ENCODE results near the gene BTG3.

The BTG3 gene

DNA sequence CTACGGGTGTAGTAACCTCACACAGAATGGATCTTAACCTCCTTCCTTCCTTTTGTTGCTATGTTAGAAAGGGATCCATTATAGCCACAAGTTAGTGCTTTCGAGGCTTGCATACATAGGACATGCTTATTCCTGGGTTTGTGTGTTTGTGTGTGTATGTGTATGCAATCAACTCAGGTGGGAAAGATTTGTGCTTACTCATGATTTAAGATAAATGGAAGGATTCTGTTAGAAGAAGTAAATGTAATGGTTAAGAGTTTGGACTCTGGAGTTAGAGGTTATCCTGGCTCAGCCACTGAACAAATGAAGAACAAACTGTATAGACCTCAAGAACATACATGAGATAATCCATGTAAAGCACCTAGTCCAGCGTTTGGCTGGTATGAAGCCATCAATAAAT lies 28.8 kb downstream of the BTG3 start:
- no peak for FAIRE-seq

DNA sequence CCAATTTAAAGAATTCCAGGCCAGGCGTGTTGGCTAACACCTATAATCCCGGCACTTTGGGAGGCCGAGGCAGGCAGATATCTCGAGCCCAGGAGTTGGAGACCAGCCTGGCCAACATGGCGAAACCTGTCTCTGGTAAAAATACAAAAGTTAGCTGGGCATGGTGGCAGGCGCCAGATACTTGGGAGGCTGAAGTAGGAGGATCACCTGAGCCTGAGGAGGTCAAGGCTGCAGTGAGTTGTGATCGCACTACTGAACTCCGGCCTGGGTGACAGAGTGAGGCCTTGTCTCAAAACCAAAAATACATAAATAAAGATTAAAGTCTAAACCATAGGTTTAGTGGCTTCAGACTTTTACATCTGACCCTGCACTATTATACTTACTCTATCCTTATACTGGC lies 32.4 kb downstream of the BTG3 start:
- no peak for FAIRE-seq

DNA sequence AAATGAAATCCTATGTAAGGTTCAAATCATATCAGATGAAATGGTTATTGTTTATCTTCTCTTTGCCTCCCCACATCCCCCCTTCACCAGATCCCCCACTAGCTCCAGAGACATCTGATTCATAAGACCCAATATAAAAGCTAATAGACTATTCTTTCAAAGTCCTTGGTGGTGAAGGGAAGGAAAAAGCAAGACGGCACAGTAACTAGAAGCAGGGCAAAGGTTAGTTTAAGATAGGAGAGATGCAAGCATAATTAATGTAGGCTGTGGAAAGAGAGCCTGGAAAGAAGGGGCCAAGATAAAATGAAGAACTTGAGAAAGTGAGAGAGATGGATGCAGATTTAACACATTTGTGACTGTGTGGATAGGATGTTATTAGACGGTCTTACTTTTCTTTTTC lies 33.8 kb downstream of the BTG3 start:
- no peak for FAIRE-seq

DNA sequence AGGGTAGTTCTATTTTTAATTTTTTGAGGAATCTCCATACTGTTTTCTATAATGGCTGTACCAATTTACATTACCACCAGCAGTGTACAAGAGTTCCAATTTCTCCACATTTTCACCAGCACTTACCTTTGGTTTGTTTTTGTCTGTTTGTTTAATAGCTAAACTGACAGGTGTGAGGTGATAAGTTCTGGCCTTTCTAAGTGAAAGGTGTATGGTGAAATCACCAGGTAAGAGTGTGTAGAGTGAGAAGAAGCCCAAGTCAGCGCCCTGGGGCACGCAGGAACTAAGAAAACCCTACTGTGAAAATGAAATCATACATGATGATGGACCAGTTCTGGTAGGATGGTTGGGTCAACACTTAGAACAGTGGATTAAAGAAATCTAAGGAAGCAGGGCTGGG lies 34.5 kb downstream of the BTG3 start:
- FAIRE-seq: no peak

DNA sequence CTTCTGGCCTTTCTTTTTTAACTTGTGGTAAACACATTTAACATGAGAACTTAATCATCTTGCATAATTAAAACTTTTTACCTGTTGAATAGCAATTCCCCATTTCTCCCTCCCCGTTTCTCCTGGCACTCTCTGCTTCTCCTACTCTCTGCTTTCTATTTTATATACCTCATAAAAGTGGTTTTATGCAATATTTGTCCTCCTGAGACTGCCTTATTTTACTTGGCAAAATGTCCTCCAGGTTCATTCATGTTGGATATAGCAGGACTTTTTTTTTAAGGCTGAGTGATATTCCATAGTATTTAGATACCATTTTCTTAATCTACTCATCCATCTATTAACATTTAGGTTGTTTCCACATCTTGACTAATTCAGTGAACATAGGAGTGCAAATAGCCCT lies 35.0 kb downstream of the BTG3 start:
- FAIRE-seq: no peak

DNA sequence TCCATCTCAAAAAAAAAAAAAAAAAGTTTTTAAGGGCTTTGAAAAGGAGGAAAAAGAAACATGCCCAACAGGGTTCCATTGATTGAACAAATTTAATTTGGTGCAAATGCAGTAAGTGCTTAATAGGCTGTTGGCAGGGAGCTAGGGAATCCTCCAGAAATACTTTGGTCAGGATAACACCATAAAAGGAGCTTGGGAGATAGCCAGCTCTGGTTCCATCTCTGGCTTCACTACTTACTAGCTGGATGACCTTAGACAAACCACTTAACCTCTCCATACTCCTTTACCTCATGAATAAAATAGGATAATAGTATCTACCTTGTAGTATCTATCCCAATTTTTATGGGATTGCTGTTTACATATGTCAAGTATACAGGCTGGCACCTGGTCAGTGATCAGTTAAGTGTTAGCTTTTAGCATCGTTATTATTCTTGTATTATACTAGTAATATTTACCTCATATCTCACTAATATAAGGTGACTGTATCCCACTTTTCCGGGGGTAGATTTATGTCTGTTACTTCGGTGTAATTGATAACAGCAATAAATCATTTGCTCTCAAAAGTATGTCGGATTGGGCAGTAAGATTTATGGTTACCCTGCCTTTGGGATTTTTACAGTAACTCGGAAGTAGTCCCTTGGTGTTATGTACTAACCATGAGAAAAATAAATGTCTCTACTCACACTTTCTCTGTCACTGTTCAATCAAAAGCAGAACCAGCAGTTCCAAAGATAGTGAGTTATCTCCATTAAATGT lies 36.4 kb downstream of the BTG3 start:
- no peak for FAIRE-seq

DNA sequence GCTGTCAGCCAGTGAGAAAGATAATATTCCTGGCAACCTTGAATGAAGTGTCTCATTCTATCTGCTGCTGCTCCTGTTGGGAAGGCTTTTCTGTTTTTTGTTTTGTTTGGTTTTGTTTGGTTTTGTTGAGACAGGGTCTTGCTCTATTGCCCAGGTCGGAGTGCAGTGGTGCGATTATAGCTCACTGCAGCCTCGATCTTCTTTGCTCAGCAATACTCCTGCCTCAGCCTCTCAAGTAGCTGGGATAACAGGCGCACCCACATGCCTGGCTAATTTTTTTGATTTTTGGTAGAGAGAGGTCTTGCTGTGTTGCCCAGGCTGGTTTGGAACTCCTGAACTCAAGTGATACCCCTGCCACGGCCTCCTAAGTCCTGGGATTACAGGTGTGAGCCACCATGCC lies 37.6 kb downstream of the BTG3 start:
- FAIRE-seq: no peak

DNA sequence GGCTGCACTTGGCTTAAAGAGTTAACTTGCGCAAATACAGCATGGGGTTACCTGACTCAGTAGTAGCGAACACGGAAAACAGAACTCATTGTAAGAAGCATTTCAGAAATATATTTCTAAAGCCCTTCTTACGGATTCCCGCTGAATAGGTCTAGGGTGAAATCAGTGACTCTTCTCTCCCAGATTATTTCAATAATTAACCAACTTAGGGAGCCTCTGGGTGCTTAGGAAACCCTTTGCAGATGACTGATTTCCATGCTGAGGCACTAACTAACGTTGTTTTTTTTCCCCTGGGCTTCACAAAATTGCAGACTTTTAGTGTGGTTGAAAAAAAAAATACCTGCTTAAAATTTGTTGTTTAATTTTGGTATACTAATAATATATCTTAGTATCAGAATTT lies 40.3 kb downstream of the BTG3 start:
- no peak for FAIRE-seq

DNA sequence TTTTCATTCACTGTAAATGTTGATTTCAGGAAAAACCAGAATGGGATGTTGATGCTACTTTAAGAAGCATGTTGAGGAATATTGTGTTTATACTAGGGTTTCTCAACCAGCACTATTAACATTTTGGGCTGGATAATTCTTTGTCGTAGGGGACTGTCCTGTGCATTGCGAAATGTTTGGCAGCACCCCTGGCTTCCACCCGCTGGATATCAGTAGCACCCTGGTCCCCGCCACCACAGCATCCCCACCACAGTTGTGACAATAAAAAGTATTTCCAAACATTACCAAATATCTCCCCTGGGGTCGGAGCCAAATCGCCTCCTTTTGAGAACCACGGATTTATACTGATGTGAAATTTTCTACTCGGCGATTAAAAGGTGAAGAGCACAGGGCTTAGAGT lies 41.9 kb downstream of the BTG3 start:
- no peak for FAIRE-seq

DNA sequence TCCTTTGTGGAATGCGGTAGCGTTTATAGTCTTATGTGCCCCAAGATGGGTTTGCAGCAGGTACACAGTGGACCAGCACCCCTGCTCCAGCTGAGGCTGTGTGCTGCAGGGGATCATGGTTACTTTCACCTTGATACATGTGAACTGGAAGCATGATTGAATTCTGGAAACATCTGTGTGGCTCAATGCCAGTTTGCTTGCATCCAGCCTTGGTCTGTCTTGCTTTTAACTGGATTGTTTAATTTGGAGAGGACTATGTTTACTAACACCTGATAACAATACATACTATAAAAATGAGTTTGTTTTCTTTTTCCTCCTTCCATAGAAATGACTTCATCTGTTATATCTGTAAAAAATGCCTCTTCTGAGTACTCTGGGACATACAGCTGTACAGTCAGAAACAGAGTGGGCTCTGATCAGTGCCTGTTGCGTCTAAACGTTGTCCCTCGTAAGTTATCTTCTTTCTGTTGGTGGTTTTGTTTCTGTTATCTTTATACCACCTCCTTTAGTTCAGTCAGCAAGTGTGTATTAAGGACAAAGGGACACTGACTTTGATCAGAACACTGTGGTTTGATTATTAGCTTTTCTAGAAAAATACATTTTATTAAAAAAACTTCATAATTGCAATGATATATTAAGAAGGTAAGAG lies 52.2 kb downstream of the BTG3 start:
- no peak for FAIRE-seq

DNA sequence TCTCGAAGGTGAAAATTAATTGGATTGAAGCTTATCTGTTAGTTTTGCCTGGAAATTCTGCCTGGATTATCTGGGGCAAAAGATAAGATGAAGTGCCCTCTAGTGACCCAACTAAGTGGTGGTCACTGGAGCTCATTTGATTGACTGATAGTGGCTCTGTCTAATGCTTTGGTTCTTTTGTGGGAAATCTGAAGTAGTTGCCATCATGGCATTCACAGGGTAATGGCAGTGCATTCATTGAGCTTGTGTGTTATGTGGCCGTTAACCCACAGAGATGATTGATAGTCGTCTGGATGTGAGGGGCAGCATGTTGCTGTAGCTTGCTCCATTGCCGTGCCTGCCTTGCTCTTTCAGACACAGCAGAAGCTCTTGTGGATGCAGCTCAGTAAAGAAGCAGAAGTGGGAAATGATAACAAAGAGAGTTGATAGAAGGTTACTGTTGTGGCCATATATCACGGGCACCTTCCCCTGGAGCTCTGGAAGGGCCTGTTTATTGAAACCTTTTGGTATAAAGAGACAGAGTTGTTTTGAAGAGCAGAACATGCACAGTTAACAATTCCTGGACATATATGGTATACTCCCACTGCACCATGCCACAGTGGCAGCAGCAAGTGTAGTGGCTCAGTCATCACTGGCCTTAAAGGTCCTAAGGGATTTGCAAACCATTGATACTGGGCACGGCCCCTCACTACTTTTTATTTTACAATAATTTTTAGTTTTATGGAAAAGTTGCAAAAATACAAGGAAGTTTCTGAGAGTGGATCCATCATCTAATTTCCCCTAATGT lies 57.8 kb downstream of the BTG3 start:
- FAIRE-seq: no peak

DNA sequence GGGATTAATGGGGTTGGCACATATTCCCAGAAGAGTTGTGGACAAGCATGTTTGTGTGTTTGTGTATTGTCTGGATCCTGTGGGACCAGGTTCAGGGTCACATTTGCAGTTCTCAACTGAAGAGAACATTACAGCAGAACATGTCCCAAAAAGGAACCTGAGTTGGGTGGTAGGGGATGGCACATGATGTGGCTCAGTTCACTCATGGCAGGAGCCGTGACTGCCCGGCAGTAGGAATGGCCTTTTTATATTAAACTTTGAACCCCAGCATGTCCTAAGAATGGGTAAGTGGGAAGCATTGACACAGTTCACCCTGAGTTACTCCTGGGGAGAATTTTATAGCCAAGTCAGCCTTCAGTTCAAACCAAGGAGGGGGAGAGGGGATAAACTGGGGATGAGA lies 58.6 kb downstream of the BTG3 start:
- FAIRE-seq: no peak

DNA sequence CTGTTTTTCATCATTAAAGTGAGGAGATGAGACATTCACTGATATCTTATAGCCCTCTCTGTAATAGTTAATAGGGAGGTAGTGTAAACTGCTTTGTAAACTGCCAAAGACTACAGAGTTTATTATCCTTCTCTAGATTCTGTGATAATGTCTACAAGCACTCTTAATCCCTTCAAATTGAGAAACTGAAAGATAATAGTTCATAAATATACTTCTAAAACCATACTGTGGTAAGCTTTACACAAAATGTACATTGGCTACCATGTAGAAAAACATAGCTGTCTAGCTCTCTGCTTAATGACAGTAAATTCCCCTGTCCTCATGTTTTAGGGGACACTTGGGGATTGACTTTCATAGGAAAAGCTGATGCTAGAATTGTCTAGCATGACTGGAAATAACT lies 60.3 kb downstream of the BTG3 start:
- FAIRE-seq: no peak

DNA sequence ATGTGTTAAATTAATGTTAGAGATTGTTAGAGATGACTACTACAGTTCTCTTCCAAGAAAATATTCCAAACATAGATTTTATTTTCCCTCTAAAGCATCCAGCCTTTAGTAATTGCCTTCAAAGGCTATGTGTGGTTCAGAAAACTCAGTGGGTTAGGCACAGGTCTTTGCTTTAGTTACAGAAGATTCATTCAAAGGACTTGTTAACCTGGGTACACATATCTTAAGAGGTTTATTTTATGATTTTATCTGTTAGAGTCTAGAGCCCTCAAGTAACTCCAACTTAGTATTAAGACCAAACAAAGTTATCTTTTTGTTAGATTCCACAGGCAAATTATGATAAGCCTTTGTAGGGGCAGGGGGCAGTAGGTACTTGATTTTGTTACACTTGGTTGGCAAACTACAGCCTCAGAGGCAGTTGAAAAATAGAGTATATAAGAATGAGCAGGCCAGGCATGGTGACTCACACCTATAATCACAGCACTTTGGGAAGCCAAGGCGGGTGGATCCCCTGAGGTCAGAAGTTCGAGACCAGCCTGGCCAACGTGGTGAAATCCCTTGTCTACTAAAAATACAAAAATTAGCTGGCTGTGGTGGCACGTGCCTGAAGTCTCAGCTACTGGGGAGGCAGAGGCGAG lies 61.9 kb downstream of the BTG3 start:
- FAIRE-seq: no peak

DNA sequence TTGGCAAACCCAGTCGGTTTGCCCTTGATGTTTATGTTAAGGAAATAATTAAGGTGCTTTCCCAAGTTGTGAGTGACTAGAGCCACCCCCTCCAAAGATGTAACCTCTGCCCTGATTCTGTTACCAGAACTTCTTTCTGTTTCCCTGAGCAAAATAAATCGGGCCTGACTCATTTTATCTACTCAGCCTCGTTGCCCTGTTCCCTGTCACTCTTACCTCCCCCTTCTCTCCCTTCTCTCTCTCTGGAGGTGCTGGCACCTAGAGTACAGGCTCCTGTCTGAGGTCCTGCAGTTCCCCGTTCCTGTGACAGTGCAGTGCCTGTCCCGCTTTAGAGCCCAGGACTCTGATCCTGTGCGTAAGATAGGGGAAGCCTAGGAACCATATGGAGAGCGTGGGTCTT lies 64.4 kb downstream of the BTG3 start:
- no peak for FAIRE-seq

DNA sequence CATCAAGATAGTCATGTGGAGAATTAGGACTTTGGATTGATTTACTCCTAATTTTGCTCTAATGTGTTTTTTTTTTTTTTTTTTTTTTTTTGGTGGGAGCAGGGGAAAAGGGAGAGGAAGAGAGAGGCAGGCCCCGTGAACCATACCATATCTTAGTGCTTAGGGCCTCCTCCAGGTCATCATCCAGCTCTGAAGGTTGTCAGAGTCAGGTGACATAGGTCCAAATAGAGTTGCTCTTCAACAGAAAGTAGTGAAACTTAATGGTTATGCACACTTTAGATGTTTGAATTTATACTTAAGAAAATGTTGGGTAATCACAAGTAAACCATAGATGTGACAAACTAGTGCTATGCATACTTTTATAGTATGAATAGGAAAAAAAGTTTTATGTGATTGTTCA lies 67.7 kb downstream of the BTG3 start:
- FAIRE-seq: no peak
